ENCODE measurements around the gene TPRN. TPM values are rescaled to one million over a fixed set of nuclear protein-coding genes. Genes with fewer than 3 reads are reported as not detected.

TPRN gene
- total and polyA plus RNA-seq, 9 of the 15 experiments (the other 6 are each of a cell fraction or from before 2014, with no cell fraction given), result 0.31 to 31.9 (median 4.4) TPM

GRCh38 chr9:137227054-137227852 lies 26.7 kb upstream of the TPRN start, which contains the start of gene RNF224 (continued):
- TF ChIP-seq FOXP1 (CRISPR knock-in tag; IDR thresholded peaks at IDR 0.05) (0 out of 2 replicates have a peak, but pooled peaks have one; percentile 42), ESRRA (IDR thresholded peaks at IDR 0.05; ENCODE audit: borderline replicate concordance, low read depth) (peak; percentile 34; the same call in 1 of the 2 replicates), OTX1 (CRISPR knock-in tag; IDR thresholded peaks at IDR 0.05) (peak; percentile 67; the same call in 1 of the 2 replicates), MTA3 (IDR thresholded peaks at IDR 0.05; ENCODE audit: borderline replicate concordance) (peak; percentile 48; the same call in 1 of the 2 replicates), MAX (CRISPR knock-in tag; IDR thresholded peaks at IDR 0.05) (peak; percentile 27; the same call in 1 of the 2 replicates), DACH1 (IDR thresholded peaks at IDR 0.05; ENCODE audit: partially characterized antibody) (peak; percentile 13), NONO (IDR thresholded peaks at IDR 0.05; ENCODE audit: low read depth in 2 of 2, low read length in 1 of 2) (peak in 1 of 2 experiments; percentile 17; a peak in 1 of 4 replicates), ZNF436 (CRISPR knock-in tag; IDR thresholded peaks at IDR 0.05) (peak; percentile 54; the same call in 1 of the 2 replicates), ARHGAP35 (IDR thresholded peaks at IDR 0.05; ENCODE audit: partially characterized antibody) (no peak), SMAD4 (CRISPR knock-in tag; conservative IDR thresholded peaks at IDR 0.05) (peak; percentile 68), IRF1 (CRISPR knock-in tag; IDR thresholded peaks at IDR 0.05; ENCODE audit: borderline replicate concordance) (no peak), KLF13 (tag; IDR thresholded peaks at IDR 0.05; ENCODE audit: borderline replicate concordance, low read depth) (0 out of 2 replicates have a peak, but pooled peaks have one; percentile 53), MCM7 (IDR thresholded peaks at IDR 0.05) (no peak), TBP (optimal IDR thresholded peaks at IDR 0.05; ENCODE audit: low read depth, low read length) (peak; percentile 26), HES1 (IDR thresholded peaks at IDR 0.05; ENCODE audit: low read depth) (no peak), CBFA2T3 (IDR thresholded peaks at IDR 0.05) (no peak), CBFB (CRISPR knock-in tag; IDR thresholded peaks at IDR 0.05) (0 out of 2 replicates have a peak, but pooled peaks have one; percentile 72), MXI1 (IDR thresholded peaks at IDR 0.05; ENCODE audit: low read depth, low read length) (no peak), ARID4B (CRISPR knock-in tag; IDR thresholded peaks at IDR 0.05) (no peak), TBL1XR1 (IDR thresholded peaks at IDR 0.05; ENCODE audit: low read length in 2 of 2) (0 out of 4 replicates have a peak, but pooled peaks of 1 of the 2 experiments have one; percentile 34)
